NCI-H748 (cell line): ENCODE measurements around the gene ITIH2.
A peak's percentile ranks its signal among the peaks of the same experiment; 100 is the strongest.
"Not testable (repeated sequence)": the region's sequence is repeated elsewhere in the genome, so short reads cannot be mapped to it uniquely, and the experiment has no call there.

ENCODE experiments used
- DNase-seq: peaks from one replicate; lab custom pipeline; 2025; ENCODE audit not compliant: unreplicated experiment; lab: John Stamatoyannopoulos, UW

The ITIH2 gene

DNA sequence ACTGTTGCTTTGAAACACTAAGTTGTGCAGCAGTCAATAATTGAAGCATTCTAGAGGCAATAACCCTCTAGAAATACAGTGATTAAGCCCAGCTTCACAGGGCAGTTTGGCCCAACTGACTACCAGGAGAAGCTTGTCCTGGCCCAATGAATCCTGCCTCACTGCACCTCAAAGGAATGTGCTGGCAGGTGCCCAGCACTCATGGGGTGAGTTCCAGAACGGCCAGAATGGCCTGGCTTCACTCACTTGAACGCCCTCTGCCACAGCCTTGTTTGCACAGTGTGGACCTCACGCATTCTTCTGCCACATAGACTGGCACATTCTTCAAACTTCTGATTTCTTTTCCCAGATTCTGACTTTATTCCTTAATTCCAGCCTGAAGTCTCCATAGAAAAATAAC is 6.6 kb upstream of the ITIH2 start:
- no peak for DNase-seq

DNA sequence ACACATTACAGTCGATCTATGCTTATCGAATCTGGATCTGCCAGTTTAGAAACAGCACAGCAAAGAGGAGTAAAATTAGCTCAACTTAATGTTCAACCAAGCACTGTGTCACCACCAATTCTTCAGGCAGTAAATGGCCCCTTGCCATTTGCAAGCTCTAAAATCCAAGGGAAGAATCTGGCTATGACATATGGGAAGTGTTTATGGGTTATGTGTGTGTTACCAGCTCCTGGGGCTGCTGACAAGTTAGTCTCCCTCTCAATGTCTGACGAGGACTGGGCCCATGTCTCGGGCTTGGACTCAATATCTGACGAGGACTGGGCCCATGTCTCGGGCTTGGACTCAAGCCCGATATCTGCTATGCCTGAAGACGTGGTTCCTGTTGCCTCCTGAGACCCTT is 5.7 kb upstream of the ITIH2 start:
- no peak for DNase-seq

DNA sequence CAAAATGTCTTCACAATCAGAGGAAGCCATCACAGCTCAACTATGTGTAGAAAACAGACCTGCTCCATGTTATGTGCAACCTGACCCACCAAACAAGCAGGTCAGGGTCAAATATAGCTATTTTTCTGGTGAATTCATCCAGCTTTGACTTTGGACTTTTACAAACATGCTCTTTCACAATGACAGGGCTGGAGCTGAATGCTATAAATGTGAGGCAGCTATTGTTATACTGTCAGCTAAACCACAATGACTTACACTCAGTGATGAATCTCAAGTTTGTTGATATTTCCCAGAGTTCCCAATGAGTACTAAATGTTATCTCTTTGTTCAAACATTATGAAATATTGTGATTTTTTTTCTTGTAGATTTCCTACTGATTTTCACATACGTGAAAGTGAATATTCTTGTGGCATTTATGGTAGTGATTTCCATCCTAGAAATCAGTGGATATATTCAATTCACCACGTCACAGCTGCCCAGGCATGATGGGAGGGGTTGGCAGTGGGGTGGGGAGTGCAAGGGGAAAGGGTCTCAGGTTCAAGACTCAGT is 2.5 kb upstream of the ITIH2 start:
- no peak for DNase-seq

DNA sequence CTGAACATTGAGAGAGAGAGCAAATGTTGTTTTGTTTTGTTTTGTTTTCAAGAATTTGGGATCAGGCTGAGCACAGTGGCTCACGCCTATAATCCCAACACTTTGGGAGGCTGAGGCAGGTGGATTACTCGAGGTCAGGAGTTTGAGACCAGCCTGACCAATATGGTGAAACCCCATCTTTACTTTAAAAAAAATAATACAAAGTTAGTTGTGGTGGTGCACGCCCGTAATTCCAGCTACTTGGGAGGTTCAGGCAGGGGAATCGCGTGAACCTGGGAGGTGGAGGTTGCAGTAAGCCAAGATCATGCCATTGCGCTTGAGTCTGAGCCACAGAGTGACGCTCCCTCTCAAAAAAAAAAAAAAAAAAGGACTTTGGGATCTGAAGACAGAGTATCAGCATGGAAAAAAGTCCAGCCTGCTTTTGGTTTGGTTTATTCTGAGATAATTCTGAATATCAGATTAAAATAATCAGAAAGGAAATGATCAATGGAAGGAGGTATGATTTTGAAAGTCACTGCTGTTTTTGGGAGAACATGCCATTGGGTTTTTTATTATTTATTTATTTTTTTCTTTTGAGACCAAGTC is 1.9 kb upstream of the ITIH2 start:
- DNase-seq, result no peak

DNA sequence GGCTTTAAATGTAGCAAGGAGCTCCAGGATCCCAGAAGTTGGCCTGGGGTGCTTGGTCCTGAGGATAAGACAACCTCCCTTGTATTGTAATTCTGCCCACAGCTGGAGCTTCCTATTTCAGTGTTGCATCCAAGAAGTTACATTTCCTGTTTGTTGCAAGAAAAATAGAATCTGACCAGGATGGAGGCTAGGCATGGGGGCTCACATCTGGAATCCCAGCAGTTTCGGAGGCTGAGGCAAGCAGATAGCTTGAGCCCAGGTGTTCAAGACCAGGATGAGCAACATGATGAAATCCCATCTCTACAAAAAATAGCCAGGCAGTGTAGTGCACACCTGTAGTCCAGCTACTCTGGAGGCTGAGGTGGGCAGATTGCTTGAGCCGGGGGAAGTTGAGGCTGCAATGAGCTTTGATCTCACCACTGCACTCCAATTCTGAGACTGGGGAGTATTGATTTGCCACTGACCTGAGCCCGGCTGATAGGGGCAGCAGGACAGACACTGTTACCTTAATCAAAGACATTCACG is 766 bp upstream of the ITIH2 start:
- no peak for DNase-seq

DNA sequence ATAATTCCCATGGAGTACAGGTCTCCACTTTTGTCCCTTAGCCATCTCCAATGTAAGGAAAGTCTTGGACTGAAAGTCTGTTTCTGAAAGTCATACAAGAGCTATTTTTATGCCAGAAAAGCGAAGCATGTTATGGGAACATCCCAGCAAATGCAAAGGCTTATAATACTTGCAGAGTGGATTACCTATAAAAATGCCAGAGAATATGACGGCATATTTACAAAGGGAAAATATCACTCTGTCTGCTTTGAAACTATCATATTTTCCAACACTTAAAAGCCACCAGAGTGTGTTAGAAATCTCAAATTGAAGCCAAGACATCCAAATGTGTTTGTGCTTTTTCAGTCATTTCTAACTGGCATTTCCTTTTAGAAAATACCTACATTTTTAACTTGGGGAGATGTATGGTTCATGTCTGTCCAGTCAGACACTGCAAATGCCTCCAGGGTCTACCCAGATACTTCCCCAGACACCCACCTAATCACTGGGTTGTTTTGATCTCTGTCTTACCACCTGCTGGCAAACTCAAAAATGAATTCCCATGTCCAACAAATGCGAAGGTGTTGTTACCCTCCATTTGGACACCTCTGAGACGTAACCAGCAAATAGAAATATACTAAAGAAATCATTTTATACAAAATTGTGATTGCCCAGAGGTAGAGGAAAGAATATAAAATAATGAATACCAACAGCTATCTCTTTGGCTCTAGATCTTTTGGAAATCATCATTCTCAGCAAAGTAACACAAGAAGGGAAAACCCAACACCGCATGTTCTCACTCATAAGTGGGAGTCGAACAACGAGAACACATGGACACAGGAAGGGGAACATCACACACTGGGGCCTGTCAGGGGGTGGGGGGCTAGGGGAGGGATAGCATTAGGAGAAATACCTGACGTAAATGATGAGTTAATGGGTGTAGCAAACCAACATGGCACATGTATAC is 1.2 kb downstream of the ITIH2 start:
- no peak for DNase-seq

DNA sequence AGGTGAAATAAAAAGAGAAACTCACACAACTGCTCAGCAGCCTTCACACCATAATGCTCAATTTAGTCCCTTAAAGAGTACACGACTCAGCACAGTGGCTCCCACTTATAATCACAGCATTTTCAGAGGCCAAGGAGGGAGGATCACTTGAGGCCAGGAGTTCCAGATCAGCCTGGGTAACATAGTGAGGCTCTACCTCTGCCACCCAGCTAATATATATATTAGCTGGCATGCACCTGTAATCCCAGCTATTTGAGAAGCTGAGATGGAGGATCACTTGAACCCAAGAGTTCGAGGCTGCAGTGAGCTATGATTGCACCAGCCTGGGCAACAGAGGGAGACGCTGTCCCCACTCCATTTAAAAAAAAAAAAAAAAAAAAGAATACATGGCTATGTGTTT is 2.2 kb downstream of the ITIH2 start:
- DNase-seq, result no peak

DNA sequence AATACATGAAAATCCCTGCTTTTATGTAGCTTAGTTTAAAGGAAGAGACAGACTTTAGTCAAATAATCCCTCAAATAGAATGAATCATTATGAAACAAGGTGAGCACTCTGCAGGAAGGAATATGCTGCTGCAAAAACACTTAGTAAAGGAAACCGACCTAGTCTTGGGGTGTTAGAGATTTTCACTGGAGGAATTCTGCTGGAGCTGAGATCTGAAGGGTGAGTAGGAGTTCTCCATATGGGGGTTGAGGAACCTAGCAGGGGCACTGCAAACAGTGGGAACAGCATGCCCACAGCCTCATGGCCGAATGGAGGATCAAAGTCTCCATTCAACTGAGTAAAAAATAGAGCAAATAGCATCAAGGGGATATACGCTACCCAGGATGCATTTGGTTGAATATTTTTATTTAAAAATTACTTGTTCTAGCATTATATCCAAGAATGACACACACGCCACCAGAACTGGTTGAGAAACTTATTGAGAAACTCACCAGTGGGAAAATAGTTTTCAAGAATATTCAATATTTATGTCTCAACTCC is 3.5 kb downstream of the ITIH2 start:
- DNase-seq, result no peak

DNA sequence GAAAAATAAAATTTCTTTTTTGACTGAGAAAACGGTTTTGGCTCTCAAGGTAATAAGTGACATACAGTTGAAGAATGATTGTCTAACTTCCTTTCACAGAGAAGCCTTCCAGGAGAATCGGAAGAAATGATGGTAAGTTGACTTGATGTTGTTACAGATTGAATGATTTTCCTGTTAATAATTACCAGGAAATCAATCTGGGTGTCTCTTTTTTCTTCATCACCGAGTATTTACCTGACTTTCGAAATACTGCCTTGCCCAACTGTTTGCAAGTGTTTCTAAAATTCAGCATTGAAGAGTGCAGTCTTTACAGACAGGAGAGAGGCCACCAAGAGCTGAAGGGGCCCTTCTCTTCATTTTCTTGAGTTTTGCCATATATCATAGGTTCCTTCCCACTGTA is 4.0 kb downstream of the ITIH2 start:
- DNase-seq, result no peak

DNA sequence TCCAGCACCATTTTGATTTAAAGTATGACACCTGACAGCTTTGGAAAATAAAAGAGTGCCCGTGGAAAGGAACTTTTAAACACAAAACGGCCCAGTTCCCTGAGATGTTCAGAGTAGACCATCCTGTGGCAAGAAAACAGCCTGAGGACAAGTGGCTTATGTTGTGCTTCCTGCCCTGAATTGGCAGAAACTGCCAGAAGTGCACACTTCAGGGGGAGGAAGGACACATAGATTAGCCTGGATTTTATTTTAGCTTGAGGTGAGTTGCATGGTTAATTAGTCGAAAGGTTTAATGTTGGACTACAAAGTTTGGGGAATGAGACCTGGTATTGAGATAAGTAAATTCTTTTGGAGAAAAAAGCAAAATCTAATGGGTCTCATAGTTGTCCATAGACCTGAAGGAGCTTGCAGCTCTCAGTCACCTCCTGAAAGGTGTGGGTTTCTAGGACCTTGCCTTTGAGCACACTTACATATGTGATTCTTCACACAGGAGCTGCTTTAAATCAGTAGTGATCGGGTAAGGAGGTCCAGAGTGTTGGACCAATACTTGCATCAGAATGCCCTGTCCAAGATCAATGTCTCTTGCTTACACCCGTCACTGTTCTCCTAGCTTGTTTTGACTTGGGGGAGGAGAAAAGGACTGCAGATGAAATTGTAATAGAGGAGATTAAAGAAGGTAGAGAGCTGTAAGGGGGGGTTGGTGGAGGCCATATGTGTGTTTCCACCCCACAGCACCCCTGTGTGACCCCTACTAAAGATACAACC is 4.9 kb downstream of the ITIH2 start:
- no peak for DNase-seq

DNA sequence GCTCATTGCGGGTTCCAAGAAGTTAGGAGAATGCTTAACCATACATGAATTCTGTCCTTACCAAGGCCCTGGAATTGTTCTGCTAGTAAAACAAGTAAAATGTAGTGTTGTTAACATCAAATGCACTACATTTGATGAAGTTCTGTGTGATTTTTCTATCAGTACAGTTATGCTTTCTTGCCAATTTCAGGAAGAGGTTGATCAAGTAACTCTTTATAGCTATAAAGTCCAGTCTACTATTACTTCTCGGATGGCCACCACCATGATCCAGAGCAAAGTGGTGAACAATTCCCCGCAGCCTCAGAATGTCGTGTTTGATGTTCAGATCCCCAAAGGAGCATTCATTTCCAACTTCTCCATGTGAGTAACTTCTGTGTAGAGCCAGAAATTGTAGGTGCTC is 5.7 kb downstream of the ITIH2 start:
- DNase-seq, result no peak

DNA sequence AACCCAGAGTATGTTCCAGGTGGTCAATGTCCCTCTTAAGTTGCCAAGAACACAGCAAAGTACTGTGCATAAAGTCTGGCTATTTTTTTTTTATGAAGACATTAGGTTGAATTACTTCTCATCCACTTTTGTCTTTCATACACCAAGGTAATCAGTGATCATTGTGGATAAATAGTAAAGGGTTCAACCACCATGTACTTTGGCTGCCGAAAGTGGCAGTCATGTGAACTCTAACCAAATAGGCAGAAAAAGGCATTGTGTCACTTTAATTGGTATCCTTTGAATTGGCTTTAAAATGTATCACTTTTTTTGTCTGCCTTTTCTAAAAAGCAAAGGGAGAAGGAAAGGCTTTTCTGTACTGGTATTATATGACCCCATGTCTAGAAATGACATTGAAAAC is 7.3 kb downstream of the ITIH2 start:
- no peak for DNase-seq

DNA sequence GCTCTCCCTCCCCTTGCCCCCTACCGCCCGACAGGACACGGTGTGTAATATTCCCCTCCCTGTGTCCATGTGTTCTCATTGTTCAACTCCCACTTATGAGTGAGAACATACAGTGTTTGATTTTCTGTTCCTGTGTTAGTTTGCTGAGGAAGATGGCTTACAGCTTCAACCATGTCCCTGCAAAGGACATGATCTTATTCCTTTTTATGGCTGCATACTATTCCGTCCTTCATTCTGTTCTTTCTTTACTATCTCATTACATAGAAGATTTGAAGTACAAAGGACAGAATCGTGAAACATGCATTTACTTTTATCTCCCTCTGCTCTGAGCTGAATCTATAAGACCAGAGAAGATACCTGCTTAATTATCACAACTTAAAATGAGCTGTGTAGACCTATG is 8.0 kb downstream of the ITIH2 start:
- not testable (repeated sequence) for DNase-seq

DNA sequence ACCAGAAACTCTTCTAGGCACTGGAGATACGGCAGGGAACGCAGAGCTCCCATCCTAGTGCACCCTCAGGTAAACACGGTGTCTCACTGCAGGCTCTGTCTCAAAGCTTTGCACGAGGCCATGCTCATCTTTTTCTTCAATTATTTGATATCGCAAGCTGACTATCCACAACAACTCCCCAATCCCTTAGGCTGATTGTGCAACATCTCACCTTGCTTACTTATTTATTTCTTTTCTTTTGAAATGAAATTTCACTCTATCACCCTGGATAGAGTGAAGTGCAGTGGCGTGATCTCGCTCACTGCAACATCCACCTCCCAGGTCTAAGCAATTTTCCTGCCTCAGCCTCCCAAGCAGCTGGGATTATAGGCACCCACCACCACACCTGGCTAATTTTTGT is 12.4 kb downstream of the ITIH2 start:
- no peak for DNase-seq

DNA sequence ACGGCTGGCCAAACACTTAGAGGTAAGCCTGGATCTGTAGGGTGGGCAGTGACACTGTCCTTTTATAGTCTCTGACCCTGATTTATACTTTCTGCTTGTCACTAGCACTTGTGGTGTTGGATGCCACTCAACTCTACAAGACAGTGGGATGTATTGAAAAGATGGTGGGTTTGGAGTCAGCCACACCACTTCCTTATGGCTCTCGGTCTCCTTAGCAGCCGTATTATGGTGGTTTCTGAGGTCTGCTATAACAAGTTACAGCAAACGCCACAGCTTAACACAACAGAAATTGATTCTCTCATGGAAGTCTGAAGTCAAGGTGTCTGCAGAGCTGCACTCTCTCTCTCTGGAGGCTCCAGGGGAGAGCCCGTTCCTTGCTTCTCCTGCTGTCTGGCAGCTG is 14.7 kb downstream of the ITIH2 start:
- no peak for DNase-seq

DNA sequence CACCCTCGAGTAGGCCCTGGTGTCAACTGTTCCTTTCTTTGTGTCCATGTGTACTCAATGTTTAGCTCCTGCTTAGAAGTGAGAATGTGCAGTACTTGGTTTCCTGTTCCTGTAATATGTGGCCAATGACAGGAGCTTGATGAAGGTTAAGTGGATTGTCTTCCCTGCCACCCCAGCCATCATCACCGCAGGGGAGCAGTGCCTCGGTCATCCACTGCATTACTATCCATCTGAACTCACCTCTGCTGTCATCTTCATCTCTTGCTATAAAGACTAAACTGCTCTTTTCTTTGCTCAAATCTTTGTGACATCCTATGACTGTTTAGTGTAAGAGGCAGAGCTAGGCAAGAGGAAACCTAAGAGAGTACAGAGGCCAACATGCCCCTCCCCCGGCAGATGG is 15.6 kb downstream of the ITIH2 start:
- no peak for DNase-seq

DNA sequence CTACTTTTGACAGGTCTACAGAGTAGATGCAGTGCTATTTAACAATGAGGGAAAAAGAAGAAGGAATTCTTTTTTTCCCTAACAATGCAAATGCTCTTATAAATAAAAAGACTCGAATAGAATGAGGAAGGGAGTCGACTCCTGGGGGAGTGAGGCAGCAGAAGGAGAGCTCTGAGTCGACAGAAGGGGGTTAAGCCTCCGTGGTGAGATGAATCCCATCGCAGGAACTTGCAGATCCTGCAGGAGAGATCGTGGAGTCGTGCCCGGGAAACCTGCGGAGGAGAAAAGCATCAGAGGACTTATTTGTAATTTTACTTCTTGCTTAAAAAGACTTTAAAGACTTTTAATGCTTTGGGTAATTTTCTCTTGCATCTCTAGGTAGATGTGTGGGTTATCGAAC is 17.4 kb downstream of the ITIH2 start:
- no peak for DNase-seq

DNA sequence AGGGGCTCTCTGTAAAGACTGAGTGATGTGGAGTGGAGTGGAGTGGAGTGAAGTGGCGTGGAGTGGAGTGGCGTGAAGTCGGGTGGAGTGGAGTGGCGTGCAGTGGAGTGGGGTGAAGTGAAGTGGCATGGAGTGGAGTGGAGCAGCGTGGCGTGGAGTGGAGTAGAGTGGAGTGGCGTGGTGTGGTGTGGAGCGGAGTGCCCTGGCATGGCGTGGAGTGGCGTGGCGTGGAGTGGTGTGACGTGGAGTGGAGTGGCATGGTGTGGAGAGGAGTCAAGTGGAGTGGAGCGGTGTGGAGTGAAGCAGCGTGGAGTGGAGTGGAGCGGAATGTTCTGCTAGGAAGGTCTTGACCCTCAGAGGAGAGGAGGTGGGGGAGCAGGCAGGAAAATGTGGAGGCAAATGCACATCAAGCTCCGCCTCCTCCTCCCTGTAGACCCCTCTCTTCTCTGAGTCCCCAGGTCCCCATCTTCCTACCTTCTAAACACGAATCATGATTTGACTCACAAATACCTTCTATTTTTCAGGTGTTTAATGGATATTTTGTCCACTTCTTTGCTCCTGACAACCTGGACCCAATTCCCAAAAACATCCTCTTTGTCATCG is 19.9 kb downstream of the ITIH2 start:
- no peak for DNase-seq

DNA sequence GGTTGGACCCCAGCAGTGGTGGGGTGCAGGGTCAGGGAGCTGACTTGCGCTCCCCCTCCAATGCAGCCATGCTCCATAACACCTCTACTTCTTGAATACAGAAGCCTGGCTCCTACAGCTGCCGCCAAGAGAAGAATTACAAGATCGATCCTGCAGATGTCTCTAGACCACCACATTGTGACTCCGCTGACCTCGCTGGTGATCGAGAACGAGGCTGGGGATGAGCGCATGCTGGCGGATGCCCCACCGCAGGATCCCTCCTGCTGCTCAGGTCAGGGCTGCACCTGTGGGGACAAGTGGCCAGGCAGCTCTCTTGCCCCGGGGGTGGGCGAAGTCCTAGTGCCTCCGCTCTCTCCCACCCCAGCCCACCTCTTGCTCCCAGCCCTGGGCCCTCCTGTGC is 31.7 kb downstream of the ITIH2 start:
- DNase-seq, result no peak

DNA sequence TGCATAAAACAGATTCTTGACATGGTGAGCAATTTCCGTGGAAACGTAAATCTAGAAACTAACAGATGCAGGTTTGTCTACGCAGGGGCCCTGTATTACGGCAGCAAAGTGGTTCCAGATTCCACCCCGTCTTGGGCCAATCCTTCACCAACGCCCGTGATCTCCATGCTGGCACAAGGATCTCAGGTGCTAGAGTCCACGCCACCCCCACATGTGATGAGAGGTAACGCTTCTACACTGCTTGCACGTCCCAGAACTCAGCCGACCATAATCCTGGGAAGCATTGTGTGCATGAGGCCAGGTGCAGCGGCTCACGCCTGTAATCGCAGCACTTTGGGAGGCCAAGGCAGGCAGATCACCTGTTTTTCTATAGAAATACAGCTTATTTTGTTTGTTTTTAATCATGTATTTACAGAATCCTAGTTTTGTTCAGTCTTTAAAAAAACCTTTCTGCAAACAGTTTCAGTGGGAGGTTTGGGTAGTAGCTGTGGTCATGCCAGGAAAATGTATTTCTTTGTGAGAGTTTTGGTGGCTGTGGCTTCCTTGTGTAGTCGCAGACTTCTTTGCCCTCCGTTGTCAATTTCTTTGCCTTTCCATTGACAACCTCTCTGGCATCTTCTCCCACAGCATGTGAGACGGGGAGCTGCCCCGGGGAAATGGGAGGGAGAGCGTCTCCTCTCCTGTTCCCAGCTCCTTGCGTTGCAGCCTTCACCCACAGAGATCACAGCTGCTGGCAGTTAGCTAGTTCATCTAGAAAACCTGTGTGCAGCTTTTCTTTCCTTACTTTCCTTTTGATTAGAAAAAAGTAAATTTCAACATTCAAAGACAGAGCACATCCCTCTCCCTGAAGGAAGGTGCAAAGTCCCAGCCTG is 35.7 kb downstream of the ITIH2 start:
- peak; percentile 5 for DNase-seq
